ENCODE data around the gene LILRB2. TPM values are rescaled to one million over a fixed set of nuclear protein-coding genes. Genes with fewer than 3 reads are reported as not detected.
A peak's percentile ranks its signal among the peaks of the same experiment; 100 is the strongest.
"Not testable (repeated sequence)": the region's sequence is repeated elsewhere in the genome, so short reads cannot be mapped to it uniquely, and the experiment has no call there.

Gene LILRB2
- total RNA-seq, 1 donor from 2014 or later = not detected

GRCh38 chr19:54273821-54274220 is 7.1 kb downstream of the LILRB2 start:
- no peak for DNase-seq (ENCODE audit: low read depth in 2 of 2)

GRCh38 chr19:54272181-54272580 is 8.7 kb downstream of the LILRB2 start:
- DNase-seq (ENCODE audit: low read depth in 2 of 2) = not testable (repeated sequence)

GRCh38 chr19:54271587-54271986 is 9.3 kb downstream of the LILRB2 start:
- DNase-seq (ENCODE audit: low read depth in 2 of 2) = not testable (repeated sequence)

DNA sequence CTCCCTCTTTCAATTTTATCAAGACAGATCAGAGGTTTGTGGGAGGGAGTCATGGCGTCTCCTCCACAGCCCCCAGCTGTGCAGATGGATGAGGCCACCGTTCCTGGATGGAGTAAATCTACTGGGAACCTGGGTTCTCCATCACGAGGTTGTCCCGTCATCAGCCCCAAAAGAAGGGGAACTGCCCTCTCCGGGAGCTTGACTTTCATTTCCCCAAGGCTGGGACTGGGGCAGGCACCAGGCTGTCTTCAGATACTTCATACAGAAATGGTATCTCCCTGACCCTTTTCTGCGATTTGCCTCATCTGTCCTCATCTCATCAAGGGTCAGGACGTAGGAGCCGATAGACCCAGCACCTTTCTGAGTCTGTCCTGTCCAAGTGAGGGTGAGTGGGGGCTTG is 9.8 kb downstream of the LILRB2 start:
- no peak for DNase-seq (ENCODE audit: low read depth in 2 of 2)

DNA sequence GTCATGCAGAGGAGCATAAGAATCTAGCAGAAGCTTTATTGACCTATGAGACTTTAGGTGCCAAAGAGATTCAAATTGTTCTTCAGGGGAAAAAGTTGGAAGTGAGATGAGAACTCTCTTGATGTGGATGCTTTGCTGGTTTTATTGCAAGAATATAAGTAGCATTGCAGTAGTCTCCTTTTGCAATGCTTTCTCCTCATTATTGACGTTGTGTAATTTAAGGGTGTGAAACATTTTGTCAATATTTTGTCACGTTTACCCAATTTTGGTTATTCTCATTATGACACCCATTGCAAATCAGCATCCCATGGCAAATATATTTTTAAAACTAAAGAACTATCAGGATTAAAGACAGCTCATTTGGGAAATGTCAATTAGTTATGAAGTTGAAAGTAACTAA is 12.0 kb downstream of the LILRB2 start:
- no peak for DNase-seq (ENCODE audit: low read depth in 2 of 2)

DNA sequence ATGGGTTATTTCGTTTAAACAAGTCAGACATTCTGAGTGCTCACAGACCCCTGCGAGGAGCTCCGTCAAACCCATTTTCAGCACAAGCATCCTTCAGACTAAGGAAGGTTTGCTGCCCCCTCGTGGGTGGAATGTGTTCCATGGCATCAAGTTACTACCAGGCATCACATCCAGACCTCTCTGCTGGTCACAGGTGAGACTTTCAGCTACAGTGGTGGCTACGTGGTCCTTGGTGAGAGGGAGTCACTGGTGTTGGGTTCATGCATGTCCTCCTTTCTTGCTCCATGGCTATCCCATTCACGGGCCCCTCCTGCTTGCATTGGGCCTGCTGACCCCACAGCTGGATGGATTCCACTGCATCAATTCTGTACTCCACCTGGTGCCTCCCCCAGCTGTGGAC is 14.8 kb downstream of the LILRB2 start:
- peak; percentile 70 to 77 for DNase-seq (ENCODE audit: low read depth in 2 of 2)

- DNase-seq (ENCODE audit: low read depth in 2 of 2) = no peak
Observed at GRCh38 chr19:54262470-54262869, 18.4 kb downstream of the LILRB2 start.

GRCh38 chr19:54262066-54262465 is 18.8 kb downstream of the LILRB2 start:
- DNase-seq (ENCODE audit: low read depth in 2 of 2) = no peak

GRCh38 chr19:54257116-54257480 is 23.8 kb downstream of the LILRB2 start, which contains the start of gene LILRB5:
TSS of gene LILRB5 (minus strand) at chr19:54257273. CDS start at chr19:54257193, 80 bp downstream.
- DNase-seq (ENCODE audit: low read depth in 2 of 2) = no peak

GRCh38 chr19:54256250-54257115 is 24.4 kb downstream of the LILRB2 start:
- no peak for DNase-seq (ENCODE audit: low read depth in 2 of 2)

DNA sequence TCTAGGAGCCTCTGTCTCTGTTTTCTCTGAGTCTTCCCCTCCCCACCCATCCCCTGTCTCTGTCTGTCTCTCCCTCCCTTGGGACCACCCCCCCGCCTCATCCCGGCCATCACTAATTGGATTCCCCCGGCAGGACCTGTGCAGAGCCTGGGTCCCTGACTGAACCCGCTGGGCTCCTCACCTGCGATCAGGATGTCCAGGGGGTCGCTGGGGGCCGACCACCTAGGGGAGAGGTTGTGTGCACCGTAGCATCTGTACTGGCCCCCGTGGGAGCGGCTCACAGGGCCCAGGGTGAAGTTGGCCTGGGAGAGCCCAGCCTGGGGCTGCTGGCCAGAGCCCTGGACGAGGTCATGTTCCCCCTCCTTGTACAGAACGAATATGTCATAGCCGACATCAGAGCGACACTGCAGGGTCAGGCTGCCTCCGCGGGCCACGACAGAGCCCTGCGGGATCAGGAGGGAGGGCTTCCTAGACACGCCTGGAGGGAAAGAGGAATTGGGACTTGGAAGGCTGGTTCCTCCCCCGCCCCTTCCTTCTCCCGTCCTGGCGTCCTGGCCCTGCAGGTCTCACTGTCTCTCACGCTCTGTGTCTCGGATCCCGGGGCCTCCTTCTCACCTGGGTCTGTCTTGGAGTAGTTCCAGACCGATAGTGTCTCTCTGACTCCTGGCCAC is 25.7 kb downstream of the LILRB2 start:
- DNase-seq (ENCODE audit: low read depth in 2 of 2) = no peak

DNA sequence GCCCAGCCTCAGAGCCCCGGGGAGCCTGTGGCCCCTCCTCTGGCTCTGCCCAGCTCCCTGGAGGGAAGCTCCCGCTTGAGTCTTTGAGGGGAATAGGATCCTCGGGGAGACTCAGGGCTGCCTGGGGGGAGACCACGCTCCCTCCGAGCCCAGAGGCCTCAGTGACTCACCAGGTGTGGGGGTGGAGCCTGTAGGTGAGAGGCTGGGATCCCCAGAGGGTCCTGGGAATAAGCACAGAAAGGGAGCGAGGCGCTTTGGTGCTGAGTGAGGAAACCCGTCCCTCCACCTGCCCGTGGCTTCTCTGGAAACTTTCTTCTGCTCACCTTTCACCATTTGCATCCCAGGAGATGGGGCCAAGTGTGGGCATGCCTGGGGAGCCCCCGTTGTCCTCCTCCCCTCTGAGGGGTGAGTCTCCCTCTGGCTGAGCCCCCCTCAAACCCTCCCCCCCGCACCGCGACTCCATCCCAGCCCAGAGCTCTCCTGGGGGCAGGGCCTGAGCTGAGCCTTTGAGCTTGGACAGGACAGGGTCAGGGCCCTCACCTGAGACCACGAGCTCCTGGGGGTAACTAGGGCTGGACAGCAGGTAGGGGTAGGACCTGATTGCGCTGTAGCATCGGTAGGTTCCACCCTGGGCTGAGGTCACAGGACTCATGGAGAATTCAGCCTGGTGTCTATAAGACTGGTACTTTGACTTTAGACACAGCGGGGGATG is 26.6 kb downstream of the LILRB2 start:
- DNase-seq (ENCODE audit: low read depth in 2 of 2) = no peak

- no peak for DNase-seq (ENCODE audit: low read depth in 2 of 2)
Observed at GRCh38 chr19:54253331-54254194, 27.3 kb downstream of the LILRB2 start.

GRCh38 chr19:54252845-54253244 is 28.1 kb downstream of the LILRB2 start:
- DNase-seq (ENCODE audit: low read depth in 2 of 2) = no peak

DNA sequence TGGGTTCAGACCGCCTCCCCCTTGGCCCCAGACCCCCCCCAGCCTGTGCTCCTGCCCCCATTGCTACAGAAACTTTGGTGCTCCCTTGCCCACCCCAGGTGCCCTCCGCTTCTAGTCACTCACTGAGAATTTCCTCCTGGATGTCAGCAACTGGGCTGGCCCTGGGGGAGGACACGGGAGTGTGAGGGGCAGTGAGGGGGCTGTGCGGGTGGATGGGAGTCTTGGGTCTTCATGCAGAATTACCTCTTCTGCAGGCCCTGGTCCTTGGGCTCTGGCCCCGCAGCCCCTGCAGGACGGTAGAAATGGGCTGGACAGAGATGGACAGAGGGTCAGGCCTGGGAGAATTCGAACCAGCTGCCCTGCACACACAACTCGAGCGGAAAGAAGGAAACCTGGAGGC is 28.7 kb downstream of the LILRB2 start:
- no peak for DNase-seq (ENCODE audit: low read depth in 2 of 2)

- DNase-seq (ENCODE audit: low read depth in 2 of 2) = peak; percentile 46 to 83
Observed at GRCh38 chr19:54248016-54248601, 32.8 kb downstream of the LILRB2 start.

DNA sequence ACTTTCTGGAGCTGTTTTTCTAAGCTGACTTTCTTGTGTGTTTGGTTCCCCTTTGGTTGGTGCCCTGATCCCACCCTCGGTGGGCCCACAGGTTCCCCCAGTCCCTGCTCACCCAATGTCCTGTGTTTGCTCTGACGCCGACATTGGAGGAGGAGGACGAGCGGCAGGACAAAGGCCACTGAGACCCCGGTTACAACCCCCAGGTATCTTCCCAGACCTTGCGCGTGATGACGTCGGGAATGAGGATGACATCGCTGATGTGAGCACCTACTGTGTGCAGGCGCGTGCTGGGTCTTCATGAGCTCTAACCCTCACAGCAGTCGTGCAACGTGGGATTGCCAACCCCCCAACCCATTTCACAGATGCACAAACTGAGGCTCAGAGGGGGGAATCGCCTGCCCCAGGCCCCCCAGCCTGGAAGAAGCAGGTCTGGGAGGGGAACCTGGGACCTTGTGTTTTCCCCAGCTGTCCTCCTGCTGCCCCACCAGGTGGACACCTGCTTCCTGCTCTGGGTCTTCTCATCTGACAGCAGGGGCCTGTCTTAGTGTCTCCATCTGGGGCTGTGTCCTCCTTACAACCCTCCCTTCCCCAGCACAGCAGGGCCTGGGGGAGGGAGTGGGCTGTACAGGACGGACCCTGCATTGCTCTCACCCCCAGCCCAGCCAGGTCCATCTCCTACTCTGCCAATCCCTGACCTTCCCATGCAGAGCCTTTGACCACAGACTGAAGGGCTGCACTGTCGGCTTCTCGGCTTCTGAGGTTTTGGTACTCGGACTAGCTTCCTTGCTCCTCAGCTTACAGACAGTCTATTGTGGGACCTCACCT is 33.6 kb downstream of the LILRB2 start:
- no peak for DNase-seq (ENCODE audit: low read depth in 2 of 2)

DNA sequence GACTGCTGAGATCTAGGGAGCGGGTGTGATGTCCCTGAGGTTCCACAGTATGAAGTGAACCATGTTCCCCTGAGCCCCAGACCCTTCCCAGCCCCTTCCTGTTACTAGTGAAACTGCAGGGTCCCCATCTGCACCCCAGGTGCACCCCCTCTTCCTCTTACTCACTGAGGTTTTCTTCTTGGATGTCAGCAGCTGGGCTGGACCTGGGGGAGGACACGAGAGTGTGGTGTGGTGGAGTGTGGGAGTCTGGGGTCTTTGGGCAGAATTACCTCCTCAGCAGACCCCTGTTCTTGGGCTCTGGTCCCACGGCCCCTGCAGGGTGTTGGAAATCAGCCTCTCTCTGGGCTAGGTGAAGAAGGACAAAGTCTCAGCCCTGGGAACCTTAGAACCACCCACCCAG is 35.0 kb downstream of the LILRB2 start:
- no peak for DNase-seq (ENCODE audit: low read depth in 2 of 2)

GRCh38 chr19:54243809-54244208 is 37.1 kb downstream of the LILRB2 start:
- not testable (repeated sequence) for DNase-seq (ENCODE audit: low read depth in 2 of 2)

DNA sequence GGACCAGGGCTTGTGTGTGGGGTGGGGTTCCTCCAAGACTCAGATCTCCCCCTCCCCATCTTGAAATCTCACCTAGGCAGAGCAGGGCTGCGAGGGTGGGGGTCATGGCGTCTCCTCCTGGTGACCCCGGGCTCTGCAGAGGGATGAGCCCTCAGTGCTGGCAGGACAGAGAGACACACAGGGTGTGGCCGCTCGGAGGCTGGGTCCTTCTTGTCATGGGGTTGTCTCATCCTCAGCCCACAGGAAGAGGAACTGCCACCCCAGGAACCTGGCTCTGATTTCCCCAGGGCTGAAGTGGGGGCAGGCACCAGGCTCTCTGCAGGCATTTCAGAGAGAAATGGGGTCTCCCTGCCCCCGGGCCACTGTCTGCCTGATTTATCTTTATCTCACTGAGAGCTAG is 38.3 kb downstream of the LILRB2 start, which contains the start of gene LILRA6:
LILRA6 (minus strand) TSS at position 145 of the 400 bp plus-strand sequence.
- DNase-seq (ENCODE audit: low read depth in 2 of 2) = not testable (repeated sequence)
